H9 (cell line): Measurements from ENCODE around the gene MT1H. TPM values are rescaled to one million over a fixed set of nuclear protein-coding genes. Genes with fewer than 3 reads are reported as not detected.

Experiments
- DNase-seq: peaks from one replicate; pipeline ENCODE4 v3.0.0-alpha.2; 2017
- H2AFZ ChIP-seq: one replicate; pipeline ENCODE4 v1.6.1; 2013; ENCODE audit warnings: mild to moderate bottlenecking, low read length, control low read depth, moderate library complexity
- H2AK5ac ChIP-seq: 2 replicates; pipeline ENCODE4 v1.6.1; 2013; ENCODE audit warnings: low read length, control low read depth, mixed read lengths; ENCODE audit not compliant: insufficient read length
- H2BK120ac ChIP-seq: one replicate; pipeline ENCODE4 v1.6.1; 2013; ENCODE audit warnings: low read depth, mild to moderate bottlenecking, low read length, control low read depth, inconsistent platforms; ENCODE audit not compliant: poor library complexity, severe bottlenecking
- H2BK12ac ChIP-seq: 2 replicates; pipeline ENCODE4 v1.6.1; 2013; ENCODE audit warnings: low read length, control low read depth, mixed read lengths, low read depth; ENCODE audit not compliant: insufficient read length
- H2BK15ac ChIP-seq: 2 replicates; pipeline ENCODE4 v1.6.1; 2013; ENCODE audit warnings: low read depth, low read length, control low read depth
- H2BK20ac ChIP-seq: one replicate; pipeline ENCODE4 v1.6.1; 2013; ENCODE audit warnings: low read depth, mild to moderate bottlenecking, low read length, control low read depth, inconsistent platforms; ENCODE audit not compliant: poor library complexity, severe bottlenecking
- H2BK5ac ChIP-seq: 2 replicates; pipeline ENCODE4 v1.6.1; 2013; ENCODE audit warnings: low read length, control low read depth, mixed read lengths; ENCODE audit not compliant: insufficient read length
- H3K14ac ChIP-seq: 2 replicates; pipeline ENCODE4 v1.6.1; 2013; ENCODE audit warnings: low read length, control low read depth; ENCODE audit not compliant: insufficient read depth
- H3K18ac ChIP-seq: 2 replicates; pipeline ENCODE4 v1.6.1; 2013; ENCODE audit warnings: low read depth, mild to moderate bottlenecking, mixed read lengths, low read length, control low read depth; ENCODE audit not compliant: insufficient read length
- H3K23ac ChIP-seq: 2 replicates; pipeline ENCODE4 v1.6.1; 2013; ENCODE audit warnings: low read length, control low read depth, mixed read lengths, low read depth; ENCODE audit not compliant: insufficient read length
- H3K23me2 ChIP-seq: 2 replicates; pipeline ENCODE4 v1.6.1; 2013; ENCODE audit warnings: low read depth, mild to moderate bottlenecking, mixed read lengths, low read length, control low read depth; ENCODE audit not compliant: insufficient read length, poor library complexity, severe bottlenecking
- H3K27ac ChIP-seq: 2 replicates; pipeline ENCODE4 v1.5.1; 2013; ENCODE audit warnings: low read length, control low read depth, mixed read lengths, low read depth; ENCODE audit not compliant: insufficient read length
- H3K27me3 ChIP-seq: 2 replicates; pipeline ENCODE4 v1.6.1; 2013; ENCODE audit warnings: low read length, control low read depth, inconsistent platforms; ENCODE audit not compliant: insufficient read depth
- H3K4ac ChIP-seq: 2 replicates; pipeline ENCODE4 v1.6.1; 2013; ENCODE audit warnings: low read depth, mild to moderate bottlenecking, control low read depth, inconsistent platforms, low read length, moderate library complexity
- H3K4me1 ChIP-seq: 2 replicates; pipeline ENCODE4 v1.6.1; 2013; ENCODE audit warnings: low read length, control low read depth, inconsistent platforms; ENCODE audit not compliant: insufficient read depth
- H3K4me2 ChIP-seq: 2 replicates; pipeline ENCODE4 v1.6.1; 2013; ENCODE audit warnings: low read length, control low read depth, mixed read lengths; ENCODE audit not compliant: insufficient read length, insufficient read depth
- H3K56ac ChIP-seq: 2 replicates; pipeline ENCODE4 v1.6.1; 2013; ENCODE audit warnings: low read depth, mild to moderate bottlenecking, mixed read lengths, low read length, control low read depth; ENCODE audit not compliant: insufficient read length
- H3K79me1 ChIP-seq: 2 replicates; pipeline ENCODE4 v1.6.1; 2013; ENCODE audit warnings: low read depth, mild to moderate bottlenecking, moderate library complexity, low read length, control low read depth, inconsistent platforms; ENCODE audit not compliant: insufficient read depth, poor library complexity, severe bottlenecking
- H3K79me2 ChIP-seq: 2 replicates; pipeline ENCODE4 v1.6.1; 2013; ENCODE audit warnings: low read length, control low read depth, inconsistent platforms; ENCODE audit not compliant: insufficient read depth
- H3K9ac ChIP-seq: 2 replicates; pipeline ENCODE4 v1.6.1; 2013; ENCODE audit warnings: low read length, control low read depth, mixed read lengths; ENCODE audit not compliant: insufficient read length; ENCODE audit errors: extremely low read depth
- H3K9me3 ChIP-seq: one replicate; pipeline ENCODE4 v1.6.1; 2013; ENCODE audit warnings: low read depth, low read length, inconsistent platforms; ENCODE audit not compliant: control insufficient read depth
- H3T11ph ChIP-seq: one replicate; pipeline ENCODE4 v1.6.1; 2013; ENCODE audit warnings: mild to moderate bottlenecking, low read length, control low read depth, inconsistent platforms
- H4K20me1 ChIP-seq: one replicate; pipeline ENCODE4 v1.6.1; 2013; ENCODE audit not compliant: control insufficient read depth, insufficient read length, insufficient read depth
- H4K5ac ChIP-seq: 2 replicates; pipeline ENCODE4 v1.6.1; 2013; ENCODE audit warnings: low read depth, mild to moderate bottlenecking, mixed read lengths, low read length, control low read depth; ENCODE audit not compliant: insufficient read length
- H4K8ac ChIP-seq: replicated peaks from 2 replicates; pipeline ENCODE4 v1.6.1; 2013; ENCODE audit warnings: low read length, control low read depth, mixed read lengths, low read depth; ENCODE audit not compliant: insufficient read length
- H4K91ac ChIP-seq: 2 replicates; pipeline ENCODE4 v1.6.1; 2013; ENCODE audit warnings: low read depth, mild to moderate bottlenecking, moderate library complexity, mixed read lengths, low read length, control low read depth; ENCODE audit not compliant: insufficient read length
- H3K27ac Mint-ChIP-seq, 3 experiments: 2 replicates in 2 of 3; 3 replicates in 1 of 3; pipeline ENCODE4 v1.8.0; 2020 to 2021; ENCODE audit warnings: mixed read lengths in 3 of 3, mild to moderate bottlenecking in 1 of 3, moderate library complexity in 1 of 3
- H3K27me3 Mint-ChIP-seq: 2 replicates; pipeline ENCODE4 v1.8.0; 2021; ENCODE audit warnings: low read depth, mild to moderate bottlenecking, moderate library complexity, mixed read lengths
- H3K36me3 Mint-ChIP-seq, 3 experiments: 2 replicates in 2 of 3; 3 replicates in 1 of 3; pipeline ENCODE4 v1.8.0; 2020 to 2021; ENCODE audit warnings: low read depth in 3 of 3, mixed read lengths in 3 of 3; ENCODE audit not compliant: insufficient read depth in 1 of 3
- H3K4me1 Mint-ChIP-seq, 2 experiments: 2 replicates each; pipeline ENCODE4 v1.8.0; 2020; ENCODE audit warnings: mixed read lengths in 2 of 2
- H3K4me3 Mint-ChIP-seq, 2 experiments: 2 replicates in 1 of 2; 3 replicates in 1 of 2; pipeline ENCODE4 v1.8.0; 2020 to 2021; ENCODE audit warnings: mild to moderate bottlenecking in 2 of 2, mixed read lengths in 2 of 2, moderate library complexity in 1 of 2
- H3K9me3 Mint-ChIP-seq, 2 experiments: 2 replicates in 1 of 2; 3 replicates in 1 of 2; pipeline ENCODE4 v1.8.0; 2020; ENCODE audit warnings: mild to moderate bottlenecking in 2 of 2, mixed read lengths in 2 of 2, moderate library complexity in 1 of 2
- CTCF ChIP-seq: fragments of 200-600 bp; sonication (generic); conservative IDR thresholded peaks from 3 replicates; pipeline ENCODE4 v1.8.0; 2021; ENCODE audit warnings: antibody characterized with exemption, mild to moderate bottlenecking
- WGBS: extraction: QIAGEN DNeasy Blood & Tissue Kit; methylation state at CpG from one replicate; pipeline ENCODE4 v1.1.7; 2013; ENCODE audit warnings: missing lambda C conversion rate, low lambda C conversion rate, mixed read lengths; ENCODE audit not compliant: insufficient read length; ENCODE audit errors: extremely low coverage; 5-methylcytosine and 5-hydroxymethylcytosine counted together
- total RNA-seq: library from RNA; stranded (reverse); gene quantifications from 2 replicates; pipeline ENCODE4 v1.2.1, GENCODE V29; 2021

Gene MT1H
- total RNA-seq, 1 experiment from 2014 or later: 12.5 TPM

- H3T11ph ChIP-seq: no peak overlapping the region
- H3K4me2 ChIP-seq: peak overlapping the region; percentile 77
- H3K9me3 ChIP-seq: no peaks in the 10 kb centered on the region
- no peaks in the 10 kb centered on the region for H3K79me1 ChIP-seq
- no peaks in the 10 kb centered on the region for H4K20me1 ChIP-seq
- H4K8ac ChIP-seq: no peak overlapping the region
- no peaks in the 10 kb centered on the region; a peak in 1 of 7 replicates for H3K36me3 Mint-ChIP-seq
- no peak overlapping the region for H3K9ac ChIP-seq
- no CpG with 5 or more reads among the region's 14 CpGs for WGBS
- peak overlapping the region; percentile 66 to 79 for H3K4me3 Mint-ChIP-seq
- H3K14ac ChIP-seq: no peak overlapping the region
- H4K91ac ChIP-seq: no peak overlapping the region
- peaks cover 0 to 12% of the 10 kb centered on the region in 2 experiments; a peak in 2 of 5 replicates for H3K9me3 Mint-ChIP-seq
- peaks cover 99% of the 10 kb centered on the region for H3K27me3 Mint-ChIP-seq
- peaks cover 88% of the 10 kb centered on the region for H3K27me3 ChIP-seq
- H2AFZ ChIP-seq: no peak overlapping the region
- no peak for DNase-seq
- no peak overlapping the region for H3K27ac Mint-ChIP-seq
- no peak overlapping the region for H3K23ac ChIP-seq
- no peak overlapping the region for H3K27ac ChIP-seq
- H3K23me2 ChIP-seq: peaks cover 7% of the 10 kb centered on the region
- no peak overlapping the region for H2AK5ac ChIP-seq
- H2BK12ac ChIP-seq: no peak overlapping the region
- no peak overlapping the region for H4K5ac ChIP-seq
- no peaks in the 10 kb centered on the region for H3K79me2 ChIP-seq
- no peak overlapping the region for H3K4ac ChIP-seq
- H2BK15ac ChIP-seq: no peak overlapping the region
- no peak overlapping the region for H3K56ac ChIP-seq
- no peak overlapping the region for H2BK5ac ChIP-seq
- no peak overlapping the region for H3K18ac ChIP-seq
- TF ChIP-seq CTCF: no peak
- H2BK120ac ChIP-seq: no peak overlapping the region
- H3K4me1 Mint-ChIP-seq: peaks cover 17 to 32% of the 10 kb centered on the region in 2 experiments
- H3K4me1 ChIP-seq: no peaks in the 10 kb centered on the region
- no peak overlapping the region for H2BK20ac ChIP-seq
Observed at GRCh38 chr16:56631832-56632155, 37.8 kb upstream of the MT1H start.
